HEK293 (cell line): ENCODE results near the gene THSD4.

Source experiments
- SCRT2 ChIP-seq: fragments of 450-650 bp; formaldehyde crosslinking; IDR thresholded peaks from 2 replicates; pipeline ENCODE4 v1.5.1; 2016; ENCODE audit warnings: missing biosample characterization, missing genetic modification characterization
- ZBTB8A ChIP-seq: fragments of 450-650 bp; formaldehyde crosslinking; IDR thresholded peaks from 2 replicates; pipeline ENCODE4 v1.5.1; 2016; ENCODE audit warnings: missing biosample characterization, missing genetic modification characterization
- ZEB2 ChIP-seq: fragments of 450-650 bp; formaldehyde crosslinking; IDR thresholded peaks from 2 replicates; pipeline ENCODE4 v1.5.1; 2016; ENCODE audit warnings: missing biosample characterization, missing genetic modification characterization
- ZNF211 ChIP-seq: fragments of 450-650 bp; formaldehyde crosslinking; IDR thresholded peaks from 2 replicates; pipeline ENCODE4 v1.5.1; 2016; ENCODE audit warnings: low read depth, missing biosample characterization, missing genetic modification characterization
- ZNF324 ChIP-seq: fragments of 450-650 bp; formaldehyde crosslinking; IDR thresholded peaks from 2 replicates; pipeline ENCODE4 v1.5.1; 2016; ENCODE audit warnings: missing biosample characterization, missing genetic modification characterization
- ZNF335 ChIP-seq: fragments of 450-650 bp; formaldehyde crosslinking; conservative IDR thresholded peaks from 2 replicates; pipeline ENCODE4 v1.5.1; 2016; ENCODE audit warnings: missing biosample characterization, missing genetic modification characterization
- ZNF510 ChIP-seq: fragments of 450-650 bp; formaldehyde crosslinking; IDR thresholded peaks from 2 replicates; pipeline ENCODE4 v1.5.1; 2018; ENCODE audit warnings: mild to moderate bottlenecking, missing genetic modification characterization, missing biosample characterization; ENCODE audit not compliant: insufficient replicate concordance
- ZNF660 ChIP-seq: fragments of 450-650 bp; IDR thresholded peaks from 2 replicates; pipeline ENCODE4 v1.5.1; 2018; ENCODE audit warnings: missing biosample characterization, mild to moderate bottlenecking, missing genetic modification characterization
- ZNF670 ChIP-seq: fragments of 450-650 bp; formaldehyde crosslinking; IDR thresholded peaks from 2 replicates; pipeline ENCODE4 v1.5.1; 2016; ENCODE audit warnings: missing biosample characterization, missing genetic modification characterization, low read depth
- ZNF76 ChIP-seq: fragments of 450-650 bp; formaldehyde crosslinking; IDR thresholded peaks from 2 replicates; pipeline ENCODE4; 2016; ENCODE audit warnings: low read depth, missing biosample characterization, missing genetic modification characterization, borderline replicate concordance
- ZSCAN30 ChIP-seq: fragments of 450-650 bp; IDR thresholded peaks from 2 replicates; pipeline ENCODE4 v1.5.1; 2018; ENCODE audit warnings: missing biosample characterization, mild to moderate bottlenecking, missing genetic modification characterization, moderate library complexity
- TF ChIP-seq, protein P1 (sequence below): fragments of 450-650 bp; formaldehyde crosslinking; IDR thresholded peaks from 2 replicates; pipeline ENCODE4 v1.5.1; 2016; ENCODE audit warnings: missing biosample characterization, missing genetic modification characterization

GRCh38 chr15:71596672-71597071 lies 481.4 kb downstream of the THSD4 start:
- TF ChIP-seq ZNF660 (tag by site-specific recombination) (no peak), ZEB2 (tag by site-specific recombination) (no peak), SCRT2 (tag by site-specific recombination) (no peak), ZNF76 (no peak), ZNF510 (tag by site-specific recombination) (no peak), ZBTB8A (tag by site-specific recombination) (no peak), ZNF335 (tag by site-specific recombination) (no peak), ZNF670 (no peak), ZNF324 (tag by site-specific recombination) (no peak), ZSCAN30 (tag by site-specific recombination) (no peak), ZNF211 (tag by site-specific recombination) (no peak)
- TF ChIP-seq, protein P1, sequence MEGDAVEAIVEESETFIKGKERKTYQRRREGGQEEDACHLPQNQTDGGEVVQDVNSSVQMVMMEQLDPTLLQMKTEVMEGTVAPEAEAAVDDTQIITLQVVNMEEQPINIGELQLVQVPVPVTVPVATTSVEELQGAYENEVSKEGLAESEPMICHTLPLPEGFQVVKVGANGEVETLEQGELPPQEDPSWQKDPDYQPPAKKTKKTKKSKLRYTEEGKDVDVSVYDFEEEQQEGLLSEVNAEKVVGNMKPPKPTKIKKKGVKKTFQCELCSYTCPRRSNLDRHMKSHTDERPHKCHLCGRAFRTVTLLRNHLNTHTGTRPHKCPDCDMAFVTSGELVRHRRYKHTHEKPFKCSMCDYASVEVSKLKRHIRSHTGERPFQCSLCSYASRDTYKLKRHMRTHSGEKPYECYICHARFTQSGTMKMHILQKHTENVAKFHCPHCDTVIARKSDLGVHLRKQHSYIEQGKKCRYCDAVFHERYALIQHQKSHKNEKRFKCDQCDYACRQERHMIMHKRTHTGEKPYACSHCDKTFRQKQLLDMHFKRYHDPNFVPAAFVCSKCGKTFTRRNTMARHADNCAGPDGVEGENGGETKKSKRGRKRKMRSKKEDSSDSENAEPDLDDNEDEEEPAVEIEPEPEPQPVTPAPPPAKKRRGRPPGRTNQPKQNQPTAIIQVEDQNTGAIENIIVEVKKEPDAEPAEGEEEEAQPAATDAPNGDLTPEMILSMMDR (tag by site-specific recombination) = no peak
